Neural cell (in vitro differentiated cells): ENCODE data around the gene DCBLD2.

Source experiments
- CTCF ChIP-seq: fragments of 450-650 bp; IDR thresholded peaks from 2 replicates; pipeline ENCODE4 v1.5.1; 2014; ENCODE audit warnings: antibody characterized with exemption, mild to moderate bottlenecking, moderate library complexity; ENCODE audit not compliant: poor library complexity, severe bottlenecking
- MXI1 ChIP-seq: fragments of 450-650 bp; conservative IDR thresholded peaks from 2 replicates; pipeline ENCODE4 v1.6.1; 2014; ENCODE audit warnings: antibody characterized with exemption, mild to moderate bottlenecking; ENCODE audit not compliant: poor library complexity, severe bottlenecking
- POLR2AphosphoS5 ChIP-seq: IDR thresholded peaks from 2 replicates; pipeline ENCODE4 v1.6.1; 2012
- RAD21 ChIP-seq: fragments of 450-650 bp; conservative IDR thresholded peaks from 2 replicates; pipeline ENCODE4 v1.6.1; 2014; ENCODE audit warnings: antibody characterized with exemption, mild to moderate bottlenecking, moderate library complexity
- REST ChIP-seq: IDR thresholded peaks from 2 replicates; pipeline ENCODE4 v1.6.1; 2012; ENCODE audit warnings: borderline replicate concordance
- SMC3 ChIP-seq: fragments of 450-650 bp; conservative IDR thresholded peaks from 2 replicates; pipeline ENCODE4 v1.6.1; 2014; ENCODE audit warnings: antibody characterized with exemption, mild to moderate bottlenecking, moderate library complexity; ENCODE audit not compliant: poor library complexity

GRCh38 chr3:98764472-98764884, 137.0 kb downstream of the DCBLD2 start:
- TF ChIP-seq CTCF: no peak
- no peak for TF ChIP-seq REST
- no peak for TF ChIP-seq SMC3
- TF ChIP-seq RAD21: no peak
- TF ChIP-seq MXI1: no peak
- no peak for TF ChIP-seq POLR2AphosphoS5
